DOHH2 (cell line): Measurements from ENCODE around the gene RALA.

Experiments
- H3F3A ChIP-seq: fragments of 200-600 bp; sonication (generic), shearing (Covaris generic); 2 replicates; pipeline ENCODE4 v1.6.0; 2016; ENCODE audit warnings: antibody characterized with exemption, mild to moderate bottlenecking; ENCODE audit not compliant: control insufficient read depth, insufficient read depth
- H3K27ac ChIP-seq: fragments of 200-600 bp; sonication (generic); 2 replicates; pipeline ENCODE4 v1.5.1; 2014; ENCODE audit warnings: low read depth, mild to moderate bottlenecking, low read length, moderate library complexity
- H3K27me3 ChIP-seq: fragments of 200-600 bp; sonication (generic); 2 replicates; pipeline ENCODE4 v1.6.1; 2014; ENCODE audit warnings: mild to moderate bottlenecking, low read length, mixed read lengths; ENCODE audit not compliant: control insufficient read depth
- H3K36me3 ChIP-seq: fragments of 200-600 bp; sonication (generic); 2 replicates; pipeline ENCODE4 v1.6.1; 2014; ENCODE audit warnings: mild to moderate bottlenecking, low read length, moderate library complexity, mixed read lengths; ENCODE audit not compliant: control insufficient read depth
- H3K4me1 ChIP-seq: fragments of 200-600 bp; sonication (generic); 2 replicates; pipeline ENCODE4 v1.6.1; 2014; ENCODE audit warnings: mild to moderate bottlenecking, low read length, mixed read lengths; ENCODE audit not compliant: control insufficient read depth
- H3K4me2 ChIP-seq: fragments of 200-600 bp; sonication (generic); 2 replicates; pipeline ENCODE4 v1.6.0; 2014; ENCODE audit warnings: mild to moderate bottlenecking, low read length, moderate library complexity
- H3K4me3 ChIP-seq: fragments of 200-600 bp; sonication (generic); 2 replicates; pipeline ENCODE4 v1.5.1; 2014; ENCODE audit warnings: mild to moderate bottlenecking, low read length, mixed read lengths
- H3K79me2 ChIP-seq: fragments of 200-600 bp; sonication (generic); 2 replicates; pipeline ENCODE4 v1.6.1; 2014; ENCODE audit warnings: mild to moderate bottlenecking, low read length, mixed read lengths; ENCODE audit not compliant: control insufficient read depth
- H3K9me2 ChIP-seq: fragments of 200-600 bp; sonication (generic); replicated peaks from 2 replicates; pipeline ENCODE4 v1.6.1; 2014; ENCODE audit warnings: mild to moderate bottlenecking, low read length, mixed read lengths; ENCODE audit not compliant: control insufficient read depth
- H3K9me3 ChIP-seq: fragments of 200-600 bp; sonication (generic); 2 replicates; pipeline ENCODE4 v1.6.1; 2014; ENCODE audit warnings: antibody characterized with exemption, low read length, mixed read lengths; ENCODE audit not compliant: control insufficient read depth, insufficient read depth
- H4K20me1 ChIP-seq: fragments of 200-600 bp; sonication (generic); 2 replicates; pipeline ENCODE4 v1.6.0; 2014; ENCODE audit warnings: low read depth, mild to moderate bottlenecking, antibody characterized with exemption, low read length, moderate library complexity; ENCODE audit not compliant: control insufficient read depth, insufficient read depth
- EZH2phosphoT487 ChIP-seq: fragments of 200-600 bp; sonication (generic); IDR thresholded peaks from 2 replicates; pipeline ENCODE4 v1.6.1; 2017; ENCODE audit warnings: borderline replicate concordance, mild to moderate bottlenecking, antibody characterized with exemption, low read length, moderate library complexity, mixed read lengths
- TF ChIP-seq, protein P1 (sequence below): fragments of 200-600 bp; sonication (generic); IDR thresholded peaks from one replicate; pipeline ENCODE4 v1.5.1; 2014; ENCODE audit warnings: antibody characterized with exemption, mild to moderate bottlenecking, low read depth, low read length; ENCODE audit not compliant: poor library complexity, severe bottlenecking

The RALA gene

DNA sequence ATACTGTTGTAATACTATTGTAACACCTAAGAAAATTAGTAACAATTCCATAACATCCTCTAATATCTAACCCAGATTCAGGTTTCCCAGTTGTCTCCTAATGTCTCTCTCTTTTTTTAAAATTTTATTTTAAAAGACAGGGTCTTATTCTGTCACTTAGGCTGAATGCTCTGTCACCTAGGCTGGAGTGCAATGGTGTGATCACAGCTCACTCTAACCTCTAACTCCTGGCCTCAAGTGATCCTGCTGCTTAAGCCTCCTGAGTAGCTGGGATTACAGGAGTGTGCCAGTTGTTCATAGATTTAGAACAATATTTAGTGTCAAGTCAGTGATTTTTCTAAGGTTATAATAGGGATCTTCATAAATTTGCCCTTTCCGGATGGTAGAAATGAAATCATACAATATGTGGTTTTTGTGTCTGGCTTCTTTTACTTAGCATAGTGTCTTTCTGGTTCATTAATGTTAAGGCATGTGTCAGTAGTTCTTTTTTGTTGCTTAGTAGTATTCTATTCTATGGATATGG is 14.7 kb downstream of the RALA start:
- Histone ChIP-seq H3K4me3 (no peak overlapping the region), H3K79me2 (peaks cover 100% of the 10 kb centered on the region), H3K36me3 (peaks cover 25% of the 10 kb centered on the region), H3K4me2 (no peak overlapping the region), H3K27me3 (no peaks in the 10 kb centered on the region), H3K9me3 (no peaks in the 10 kb centered on the region), H4K20me1 (peaks cover under 1% of the 10 kb centered on the region; the same call in 1 of the 2 replicates), H3K4me1 (peaks cover 16% of the 10 kb centered on the region), H3F3A (no peaks in the 10 kb centered on the region), H3K27ac (no peak overlapping the region), H3K9me2 (no peaks in the 10 kb centered on the region)
- TF ChIP-seq, protein P1, sequence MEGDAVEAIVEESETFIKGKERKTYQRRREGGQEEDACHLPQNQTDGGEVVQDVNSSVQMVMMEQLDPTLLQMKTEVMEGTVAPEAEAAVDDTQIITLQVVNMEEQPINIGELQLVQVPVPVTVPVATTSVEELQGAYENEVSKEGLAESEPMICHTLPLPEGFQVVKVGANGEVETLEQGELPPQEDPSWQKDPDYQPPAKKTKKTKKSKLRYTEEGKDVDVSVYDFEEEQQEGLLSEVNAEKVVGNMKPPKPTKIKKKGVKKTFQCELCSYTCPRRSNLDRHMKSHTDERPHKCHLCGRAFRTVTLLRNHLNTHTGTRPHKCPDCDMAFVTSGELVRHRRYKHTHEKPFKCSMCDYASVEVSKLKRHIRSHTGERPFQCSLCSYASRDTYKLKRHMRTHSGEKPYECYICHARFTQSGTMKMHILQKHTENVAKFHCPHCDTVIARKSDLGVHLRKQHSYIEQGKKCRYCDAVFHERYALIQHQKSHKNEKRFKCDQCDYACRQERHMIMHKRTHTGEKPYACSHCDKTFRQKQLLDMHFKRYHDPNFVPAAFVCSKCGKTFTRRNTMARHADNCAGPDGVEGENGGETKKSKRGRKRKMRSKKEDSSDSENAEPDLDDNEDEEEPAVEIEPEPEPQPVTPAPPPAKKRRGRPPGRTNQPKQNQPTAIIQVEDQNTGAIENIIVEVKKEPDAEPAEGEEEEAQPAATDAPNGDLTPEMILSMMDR, result no peak
- no peak for TF ChIP-seq EZH2phosphoT487

DNA sequence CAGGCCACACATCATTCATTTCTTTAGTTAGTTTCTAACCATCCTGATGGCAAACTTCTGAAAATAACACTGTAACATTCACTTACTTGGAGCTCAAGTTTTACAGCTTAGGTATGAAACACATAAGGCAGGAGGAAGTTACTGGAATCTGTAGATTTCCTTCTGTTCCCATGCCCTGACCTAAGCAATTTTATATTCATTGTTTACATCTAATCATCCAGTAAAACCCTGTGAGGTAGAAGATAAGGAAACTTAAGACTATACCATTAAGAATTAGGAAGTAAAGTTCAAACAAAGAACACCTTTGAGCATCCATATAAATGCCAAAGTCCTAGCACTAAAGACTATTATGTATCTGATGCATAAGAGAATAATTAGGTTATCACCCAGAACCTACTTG is 19.5 kb downstream of the RALA start:
- H3K9me2 ChIP-seq, result no peaks in the 10 kb centered on the region
- no peak for TF ChIP-seq EZH2phosphoT487
- TF ChIP-seq, protein P1, result no peak
- no peaks in the 10 kb centered on the region for H3F3A ChIP-seq
- H3K36me3 ChIP-seq, result 0 out of 2 replicates have a peak, but pooled peaks cover 3% of the 10 kb centered on the region
- no peak overlapping the region for H3K4me3 ChIP-seq
- no peak overlapping the region for H3K27ac ChIP-seq
- H3K79me2 ChIP-seq, result peaks cover 95% of the 10 kb centered on the region
- H4K20me1 ChIP-seq, result peaks cover 3% of the 10 kb centered on the region; the same call in 1 of the 2 replicates
- H3K9me3 ChIP-seq, result no peaks in the 10 kb centered on the region
- no peak overlapping the region for H3K4me2 ChIP-seq
- no peaks in the 10 kb centered on the region for H3K27me3 ChIP-seq
- H3K4me1 ChIP-seq, result peaks cover 5% of the 10 kb centered on the region

DNA sequence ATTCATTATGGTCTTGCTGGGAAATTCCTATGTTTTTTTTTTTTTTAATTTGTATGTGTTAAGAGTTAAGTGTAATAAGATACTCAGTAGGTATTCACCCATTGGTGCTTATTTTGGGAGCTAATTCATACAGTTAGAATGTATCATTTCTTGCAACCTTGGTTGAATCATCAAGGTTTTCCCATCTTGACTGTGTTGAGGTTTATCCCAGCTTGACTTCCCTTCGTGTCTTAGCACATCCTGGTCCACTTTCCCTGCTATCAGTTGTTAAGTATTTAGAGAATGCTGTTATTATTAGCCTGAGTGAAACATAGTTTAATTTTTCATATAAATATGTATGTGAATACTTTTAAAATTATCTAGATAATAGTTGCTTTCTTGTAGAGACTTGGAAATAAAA is 20.8 kb downstream of the RALA start:
- Histone ChIP-seq H3K4me3 (no peak overlapping the region), H3K4me2 (no peak overlapping the region), H3K4me1 (peaks cover 5% of the 10 kb centered on the region), H3K79me2 (peaks cover 94% of the 10 kb centered on the region), H3K9me3 (no peaks in the 10 kb centered on the region), H3F3A (no peaks in the 10 kb centered on the region), H3K27ac (no peak overlapping the region), H3K36me3 (no peaks in the 10 kb centered on the region), H3K9me2 (no peaks in the 10 kb centered on the region), H4K20me1 (peaks cover 3% of the 10 kb centered on the region; the same call in 1 of the 2 replicates), H3K27me3 (no peaks in the 10 kb centered on the region)
- TF ChIP-seq EZH2phosphoT487, result no peak
- TF ChIP-seq, protein P1, result no peak
